DMS53 treated with DMSO at 0.1 percent for 48 hours (cell line): Measurements from ENCODE around the gene TACC3.

Experiments
- DNase-seq: peaks from one replicate; lab custom pipeline; 2025; ENCODE audit not compliant: unreplicated experiment; lab: John Stamatoyannopoulos, UW

Gene TACC3

GRCh38 chr4:1788254-1788973 lies 67.1 kb downstream of the TACC3 start:
- no peak for DNase-seq

GRCh38 chr4:1789552-1789951 lies 68.2 kb downstream of the TACC3 start:
- no peak for DNase-seq

DNA sequence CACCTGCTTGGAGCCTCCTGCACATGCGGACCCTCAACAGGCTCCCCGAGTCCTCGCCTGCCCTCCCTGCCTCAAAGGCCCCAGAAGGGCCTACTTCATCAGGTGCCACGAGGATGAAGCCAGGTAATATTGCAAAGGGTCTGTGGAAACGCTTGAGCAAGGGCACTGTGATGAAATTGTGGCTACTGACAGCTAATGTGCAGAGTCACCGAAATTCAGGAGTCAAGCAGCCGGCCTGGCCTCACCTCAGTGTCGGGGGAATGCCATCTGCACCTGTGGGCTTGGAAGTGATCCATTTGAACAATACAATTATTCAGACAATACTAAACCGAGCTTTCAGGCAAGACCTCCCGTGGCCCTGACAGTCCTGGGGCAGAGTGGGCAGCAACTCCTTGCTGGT lies 68.7 kb downstream of the TACC3 start:
- no peak for DNase-seq

- DNase-seq = no peak
These were observed 71.0 kb downstream of the TACC3 start for GRCh38 chr4:1792158-1792831.

GRCh38 chr4:1792832-1793495 lies 71.6 kb downstream of the TACC3 start, which contains the start of gene FGFR3:
TSS of gene FGFR3 (plus strand) at chr4:1793293. CDS start at chr4:1793935, 642 bp downstream.
- DNase-seq = peak; percentile 40

DNA sequence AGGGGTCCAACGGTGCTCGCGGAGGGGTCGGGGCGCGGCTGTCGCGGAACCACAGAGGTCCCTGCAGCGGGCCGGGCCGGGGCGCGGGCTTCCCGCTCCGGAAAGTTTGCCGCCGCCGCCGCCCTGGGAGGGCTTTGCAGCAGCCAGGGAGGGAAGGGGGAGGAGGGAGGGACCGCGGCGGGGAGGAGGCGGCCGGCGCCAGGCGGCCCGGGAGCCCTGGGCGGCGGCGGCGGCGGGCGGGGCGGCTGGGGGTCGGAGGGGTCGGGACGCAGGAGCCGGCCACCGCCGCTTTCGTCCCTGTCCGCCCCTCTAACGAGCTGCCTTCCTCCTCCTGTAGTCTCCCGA lies 72.1 kb downstream of the TACC3 start:
- no peak for DNase-seq

DNA sequence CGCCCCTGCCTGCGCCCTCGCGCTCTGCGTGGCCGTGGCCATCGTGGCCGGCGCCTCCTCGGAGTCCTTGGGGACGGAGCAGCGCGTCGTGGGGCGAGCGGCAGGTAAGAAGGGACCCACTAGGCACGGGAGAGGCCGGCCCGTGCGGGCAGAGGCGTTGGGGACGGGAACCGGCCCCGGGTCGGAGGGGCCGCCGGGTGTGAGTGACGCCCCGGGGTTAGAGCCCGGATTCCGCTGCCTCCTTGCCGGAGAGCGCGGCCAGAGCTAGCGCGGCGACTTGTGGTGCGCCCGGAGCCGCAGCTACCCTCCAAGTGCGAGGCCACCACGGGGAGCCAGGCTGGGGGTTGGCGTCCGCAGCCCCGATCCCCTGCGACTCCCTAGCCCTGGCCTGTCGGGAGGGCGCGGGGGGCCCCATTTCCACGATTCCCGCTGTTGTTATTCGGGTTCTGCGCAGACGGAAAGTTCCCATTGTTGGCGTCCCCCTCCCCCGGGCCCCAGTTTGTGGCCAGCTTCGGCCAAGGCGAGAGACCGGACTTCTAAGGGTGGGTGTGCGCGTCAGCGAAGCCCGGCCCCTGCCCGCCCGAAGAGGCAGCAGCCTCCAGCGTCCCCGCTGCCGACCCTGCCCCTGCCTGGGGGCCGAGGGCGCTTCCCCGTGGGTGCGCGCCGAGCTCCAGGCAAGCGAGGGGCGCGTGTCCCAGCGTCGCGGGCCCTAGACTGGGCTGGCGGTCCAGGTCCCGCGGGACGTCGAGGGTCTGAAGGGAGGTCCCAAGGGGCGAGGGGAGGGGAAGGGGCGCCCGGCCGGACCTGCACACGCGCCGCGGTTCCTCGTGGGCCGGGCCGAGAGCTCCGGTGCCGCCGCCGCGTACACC lies 72.9 kb downstream of the TACC3 start:
- no peak for DNase-seq
